ENCODE data around the gene UMOD.

The UMOD gene

GRCh38 chr16:20352615-20353014 lies at the start of gene UMOD:
Gene UMOD (minus strand): TSS chr16:20352715. CDS start chr16:20350737, 1,978 bp downstream.
- TF ChIP-seq CTCF (conservative IDR thresholded peaks at IDR 0.05; ENCODE audit: low read length) = no peak
- no peak within 1 kb of the TSS for H3K4me3 ChIP-seq (ENCODE audit: low read length)
- DNase-seq (ENCODE audit: low read depth) = no peak

- no peak overlapping the region for H3K4me3 ChIP-seq (ENCODE audit: low read length)
- no peak for DNase-seq (ENCODE audit: low read depth)
- TF ChIP-seq CTCF (conservative IDR thresholded peaks at IDR 0.05; ENCODE audit: low read length) = no peak
Observed at GRCh38 chr16:20401475-20402016, 49.0 kb upstream of the UMOD start.

- no peak for DNase-seq (ENCODE audit: low read depth)
Observed at GRCh38 chr16:20401066-20401465, 48.6 kb upstream of the UMOD start.

GRCh38 chr16:20399185-20399584 lies 46.7 kb upstream of the UMOD start:
- no peak for DNase-seq (ENCODE audit: low read depth)
- no peak overlapping the region for H3K4me3 ChIP-seq (ENCODE audit: low read length)
- TF ChIP-seq CTCF (conservative IDR thresholded peaks at IDR 0.05; ENCODE audit: low read length) = no peak

More at GRCh38 chr16:20401066-20401465, 48.6 kb upstream of the UMOD start:
- TF ChIP-seq CTCF (conservative IDR thresholded peaks at IDR 0.05; ENCODE audit: low read length) = no peak
- H3K4me3 ChIP-seq (ENCODE audit: low read length) = no peak overlapping the region

- no peak for DNase-seq (ENCODE audit: low read depth)
- no peak for TF ChIP-seq CTCF (conservative IDR thresholded peaks at IDR 0.05; ENCODE audit: low read length)
- H3K4me3 ChIP-seq (ENCODE audit: low read length) = no peak overlapping the region
Observed at GRCh38 chr16:20398603-20399002, 46.1 kb upstream of the UMOD start.

GRCh38 chr16:20397468-20398074 lies 45.1 kb upstream of the UMOD start:
- DNase-seq (ENCODE audit: low read depth) = no peak
- no peak overlapping the region for H3K4me3 ChIP-seq (ENCODE audit: low read length)
- no peak for TF ChIP-seq CTCF (conservative IDR thresholded peaks at IDR 0.05; ENCODE audit: low read length)

- H3K4me3 ChIP-seq (ENCODE audit: low read length) = no peak overlapping the region
- TF ChIP-seq CTCF (conservative IDR thresholded peaks at IDR 0.05; ENCODE audit: low read length) = no peak
- no peak for DNase-seq (ENCODE audit: low read depth)
Observed at GRCh38 chr16:20396846-20397467, 44.4 kb upstream of the UMOD start.

All from AG10803 (cell line).